Stimulated activated CD4-positive, alpha-beta T cell treated with anti-CD3 and anti-CD28 coated beads, Interleukin-2, amount 100 ng/mL, for 4 hours (primary cell): ENCODE results near the gene ARHGAP23.
"Not testable (repeated sequence)": the region's sequence is repeated elsewhere in the genome, so short reads cannot be mapped to it uniquely, and the experiment has no call there.

Source experiments
- DNase-seq: peaks from one replicate; pipeline ENCODE4 v3.0.0-alpha.2; 2020; ENCODE audit warnings: low read depth

Gene ARHGAP23

GRCh38 chr17:38512473-38513058 is 84.3 kb downstream of the ARHGAP23 start:
- no peak for DNase-seq

DNA sequence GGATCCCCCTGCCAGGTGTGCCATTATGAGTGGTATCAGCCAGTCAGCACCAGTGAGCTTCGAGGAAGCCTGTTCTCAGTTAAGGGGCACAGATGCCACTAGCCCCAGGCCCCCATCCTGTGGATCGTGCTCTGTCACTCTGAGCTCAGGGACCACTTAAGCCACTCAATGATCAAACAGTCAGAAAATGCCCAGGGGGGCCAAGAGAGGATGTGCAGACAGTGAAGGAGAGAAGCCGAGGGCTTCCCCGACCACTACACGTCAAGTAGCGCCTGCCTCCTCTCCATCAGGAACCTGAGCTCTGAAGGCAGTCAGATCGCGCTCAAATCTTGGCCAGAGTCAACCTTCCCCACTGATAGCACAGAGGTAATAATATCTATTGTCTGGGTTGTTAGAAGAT is 98.3 kb downstream of the ARHGAP23 start:
- DNase-seq: not testable (repeated sequence)

GRCh38 chr17:38528141-38528540 is 99.9 kb downstream of the ARHGAP23 start:
- not testable (repeated sequence) for DNase-seq

DNA sequence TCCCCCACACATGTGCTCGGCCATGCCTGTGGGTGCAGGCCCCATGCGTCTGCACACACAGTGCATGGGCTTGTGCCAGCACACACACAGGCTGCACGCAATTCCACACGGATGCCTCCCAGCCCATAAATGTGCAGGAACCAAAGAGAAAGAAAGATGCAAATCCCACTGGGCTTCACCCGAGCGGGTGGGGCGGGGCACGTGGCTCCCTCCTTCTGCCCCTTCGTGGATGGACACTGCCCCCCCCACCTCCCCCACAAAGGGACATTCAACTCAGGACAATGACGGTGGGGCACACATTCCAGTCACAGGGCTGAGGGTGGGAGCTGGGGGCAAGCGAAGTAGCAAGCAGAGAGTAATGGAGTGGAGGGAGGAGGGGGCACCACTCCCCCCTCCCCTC is 102.6 kb downstream of the ARHGAP23 start:
- DNase-seq: not testable (repeated sequence)

- not testable (repeated sequence) for DNase-seq
Measured at GRCh38 chr17:38531761-38532160, 103.5 kb downstream of the ARHGAP23 start.

DNA sequence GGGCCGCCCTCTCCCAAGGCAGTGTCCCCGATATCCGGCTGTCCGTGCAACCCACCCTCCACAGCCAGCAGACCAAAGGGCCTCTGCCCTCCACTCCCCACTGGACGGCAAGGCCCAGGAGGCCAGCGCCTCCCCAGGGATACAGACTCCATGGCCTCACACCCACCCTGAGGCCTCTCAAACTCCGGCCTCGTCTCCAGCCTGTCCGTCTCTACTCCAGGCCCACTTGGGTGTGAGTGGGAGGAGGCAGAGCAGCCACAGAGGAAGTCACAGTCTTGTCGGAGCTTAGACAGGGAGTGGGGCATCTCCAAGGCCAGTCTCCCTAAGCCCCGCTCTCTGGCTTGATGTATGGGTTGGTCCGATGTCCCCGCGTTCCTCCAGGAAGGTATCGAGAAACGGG is 104.2 kb downstream of the ARHGAP23 start:
- no peak for DNase-seq

DNA sequence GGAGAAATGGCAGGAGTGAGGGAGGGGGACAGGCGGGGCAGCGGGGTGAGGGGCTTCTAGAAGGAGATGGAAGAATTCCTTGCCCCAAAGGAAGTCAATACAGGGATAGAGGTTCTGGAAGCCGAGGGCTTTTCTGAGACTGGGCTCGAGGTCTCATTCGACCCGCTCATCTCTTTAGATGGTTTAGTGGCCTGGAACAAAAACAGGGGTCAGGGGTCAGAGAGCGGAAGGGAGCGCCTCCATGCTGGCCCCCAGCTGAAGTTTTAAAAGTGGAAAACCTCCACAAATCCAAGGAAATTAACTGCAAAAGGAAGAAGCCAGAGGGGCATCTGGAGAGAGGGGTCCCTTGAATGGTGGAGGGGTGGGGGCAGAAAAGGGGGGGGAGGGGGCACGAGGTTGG is 105.0 kb downstream of the ARHGAP23 start:
- DNase-seq: no peak

DNA sequence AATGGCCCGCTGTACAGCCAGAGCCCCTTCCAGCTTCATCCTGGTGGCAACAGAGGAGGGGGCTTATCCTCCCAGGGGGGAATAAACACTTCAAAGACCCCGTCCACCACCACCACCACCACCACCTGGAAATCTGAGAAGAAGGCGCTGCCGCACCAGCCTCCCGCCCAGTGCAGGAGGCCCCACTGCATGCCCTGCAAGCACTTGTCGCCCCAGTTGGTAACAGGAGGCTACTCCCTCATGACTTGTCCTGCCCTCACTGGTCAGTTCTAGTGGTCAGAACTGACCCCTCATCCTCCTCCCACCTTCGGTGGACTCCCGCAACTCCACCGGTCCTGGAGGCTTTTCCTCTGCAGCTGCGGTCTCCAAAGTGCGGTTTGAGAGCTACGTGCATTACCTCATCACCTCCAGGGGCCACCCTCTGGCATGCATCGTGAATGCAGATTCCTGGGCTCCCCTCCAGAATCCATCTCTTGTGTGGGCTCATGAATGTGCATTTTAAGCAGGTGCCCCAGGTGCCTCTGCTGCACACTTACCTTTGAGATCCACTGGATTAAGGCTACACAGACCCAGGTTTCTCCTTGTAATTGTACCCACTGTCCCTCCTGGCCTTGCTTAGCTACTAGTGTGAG is 105.7 kb downstream of the ARHGAP23 start:
- DNase-seq: no peak

- no peak for DNase-seq
Measured at GRCh38 chr17:38534498-38534885, 106.2 kb downstream of the ARHGAP23 start.

DNA sequence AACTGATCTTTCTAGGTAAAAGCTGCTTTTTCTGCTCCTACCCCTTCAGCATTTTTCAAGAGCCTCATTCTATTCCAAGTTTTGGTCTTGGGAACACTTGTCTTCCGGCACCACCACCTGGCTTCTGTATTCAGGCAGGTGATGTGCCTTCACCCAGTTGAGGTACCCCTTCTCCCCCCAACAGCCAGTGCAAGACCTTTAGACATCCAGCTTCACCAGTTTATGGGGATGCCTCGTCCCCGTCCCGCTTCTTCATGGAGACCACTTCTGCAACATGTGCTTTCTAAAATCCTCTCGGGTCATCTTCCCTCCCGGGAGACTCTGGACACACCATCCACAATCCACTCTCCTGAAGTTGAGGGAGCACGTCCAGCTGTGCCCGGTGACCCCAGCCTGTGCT is 107.6 kb downstream of the ARHGAP23 start:
- DNase-seq: no peak

DNA sequence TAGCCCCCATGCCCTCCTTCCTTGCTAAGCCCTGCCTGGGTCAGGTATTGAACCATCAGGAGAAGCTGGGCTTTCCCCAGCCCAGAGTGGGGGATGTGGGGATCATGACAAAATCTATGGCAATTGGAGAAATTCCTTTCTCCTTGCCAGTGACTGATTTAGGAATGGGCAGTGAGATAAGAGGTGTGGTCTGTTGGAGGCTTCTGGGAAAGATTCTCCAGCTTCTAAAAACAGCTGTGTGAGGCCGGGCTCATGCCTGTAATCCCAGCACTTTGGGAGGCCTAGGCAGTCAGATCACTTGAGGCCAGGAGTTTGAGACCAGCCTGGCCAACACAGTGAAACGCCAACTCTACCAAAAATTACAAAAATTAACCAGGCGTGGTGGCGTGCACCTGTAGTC is 108.4 kb downstream of the ARHGAP23 start:
- no peak for DNase-seq

- no peak for DNase-seq
Measured at GRCh38 chr17:38538906-38539305, 110.6 kb downstream of the ARHGAP23 start.

- DNase-seq: no peak
Measured at GRCh38 chr17:38539386-38539785, 111.1 kb downstream of the ARHGAP23 start.

DNA sequence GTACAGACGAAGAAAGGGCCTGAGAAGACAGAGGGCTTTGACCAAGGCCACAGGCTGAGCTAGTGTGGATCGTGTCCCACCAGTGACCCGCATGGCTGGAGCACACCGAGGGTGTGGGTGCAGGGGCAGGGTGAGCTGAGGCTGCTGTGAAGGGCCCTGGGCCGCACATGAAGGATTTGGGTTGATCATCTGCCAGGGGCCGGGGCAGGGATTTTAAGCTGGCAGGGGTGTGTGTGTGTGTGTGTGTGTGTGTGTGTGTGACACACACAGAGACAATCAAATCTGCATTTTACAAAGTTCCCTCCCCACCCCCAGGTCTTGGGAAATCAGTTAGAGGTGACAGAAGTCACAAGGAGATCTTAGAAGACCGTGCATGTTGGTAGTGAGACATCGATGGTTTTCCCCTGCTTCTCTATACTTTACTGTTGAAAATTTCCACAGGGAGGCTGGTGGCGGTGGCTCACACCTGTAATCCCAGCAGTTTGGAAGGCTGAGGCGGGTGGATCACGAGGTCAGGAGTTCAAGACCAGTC is 112.3 kb downstream of the ARHGAP23 start:
- no peak for DNase-seq

GRCh38 chr17:38541281-38541680 is 113.0 kb downstream of the ARHGAP23 start:
- DNase-seq: no peak

- DNase-seq: no peak
Measured at GRCh38 chr17:38542286-38542685, 114.0 kb downstream of the ARHGAP23 start.

DNA sequence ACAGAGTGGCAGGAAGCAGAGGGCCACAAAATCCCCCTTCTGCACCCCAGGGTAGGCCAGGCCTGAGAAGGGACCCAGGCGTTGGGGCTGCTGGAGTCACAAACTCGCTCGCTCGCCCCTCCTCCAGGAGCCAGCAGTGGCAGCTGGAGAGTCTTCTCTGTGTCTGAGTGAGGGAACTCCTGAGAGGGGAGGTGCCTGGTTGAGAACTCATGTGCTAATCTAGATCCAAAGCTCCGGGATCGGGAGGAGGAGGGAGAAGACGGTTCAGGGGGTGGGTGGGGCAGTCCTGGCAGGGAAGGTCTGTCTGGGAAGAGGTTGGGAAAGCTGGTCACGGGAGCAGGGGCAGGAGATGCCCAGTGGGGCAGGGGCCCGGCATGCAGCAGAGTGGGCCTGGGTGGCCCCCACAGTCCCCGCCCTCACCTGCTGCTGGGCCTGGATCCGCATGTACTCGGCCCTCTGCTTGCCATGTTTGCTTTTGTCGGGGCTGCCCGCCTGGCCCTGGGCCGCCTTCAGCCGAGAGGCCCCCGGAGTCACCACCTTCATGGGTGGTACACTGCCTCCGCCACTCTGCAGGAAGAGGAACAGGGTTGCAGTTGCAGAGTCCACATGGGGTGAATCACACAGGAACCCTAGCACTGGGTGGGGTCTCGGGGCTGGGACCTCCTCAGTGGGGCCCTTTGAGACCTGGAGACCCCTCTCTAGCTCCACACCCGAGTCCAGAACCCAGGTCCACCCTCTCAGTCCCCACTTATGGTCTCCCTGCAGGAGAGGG is 115.3 kb downstream of the ARHGAP23 start:
- no peak for DNase-seq

GRCh38 chr17:38544175-38544838 is 116.0 kb downstream of the ARHGAP23 start:
- no peak for DNase-seq

DNA sequence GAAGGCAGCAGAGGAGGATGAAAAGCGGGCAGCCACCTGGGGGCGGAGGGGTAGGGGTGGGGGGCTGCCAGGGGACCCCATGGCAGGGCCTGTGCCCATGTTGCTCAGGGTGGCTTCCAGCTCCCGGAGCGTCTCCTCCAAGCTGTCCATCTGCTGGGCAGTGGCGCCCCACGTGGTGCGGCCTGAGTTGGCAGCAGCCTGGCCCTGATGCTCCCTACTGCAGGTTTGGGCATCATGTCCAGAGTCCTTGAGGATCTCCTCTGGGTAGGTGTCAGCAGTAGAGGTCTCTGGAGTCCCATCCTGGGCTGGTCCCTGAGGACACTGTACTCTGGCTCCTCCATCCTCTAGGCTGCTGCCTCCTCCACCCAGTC is 116.6 kb downstream of the ARHGAP23 start:
- DNase-seq: no peak

DNA sequence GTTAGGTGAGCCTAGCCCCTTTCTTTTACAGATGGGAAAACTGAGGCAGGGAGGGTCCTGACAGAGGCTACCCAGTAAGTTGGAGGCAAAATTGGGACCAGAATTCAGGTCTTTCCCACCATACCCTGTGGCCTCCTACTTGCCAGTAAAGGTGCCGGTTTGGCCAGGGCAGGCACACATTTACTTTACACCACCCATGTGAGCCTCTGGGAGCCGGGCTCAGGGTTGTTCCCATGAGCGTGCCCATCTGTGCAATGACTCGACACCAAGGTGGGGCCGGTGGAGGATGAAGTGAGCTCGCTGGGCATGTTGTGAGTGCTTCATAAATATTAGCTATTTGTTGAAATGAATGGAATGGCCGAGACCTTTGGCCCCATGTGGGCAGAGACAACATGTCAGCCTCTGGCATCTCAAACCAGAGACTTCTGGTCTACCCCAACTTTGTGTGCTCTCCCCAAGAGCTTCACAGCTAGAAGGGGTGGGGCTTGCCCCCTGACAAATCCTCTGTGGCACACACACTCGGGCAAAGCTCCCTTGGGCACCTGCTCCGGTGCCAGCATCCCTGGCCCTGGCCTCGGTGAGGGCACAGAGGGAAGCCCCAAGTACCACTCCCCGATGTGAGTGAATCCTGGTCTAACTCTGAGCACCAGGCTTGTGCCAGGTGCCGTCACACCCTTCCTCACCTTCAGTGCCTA is 117.4 kb downstream of the ARHGAP23 start:
- no peak for DNase-seq

- DNase-seq: no peak
Measured at GRCh38 chr17:38546396-38546795, 118.1 kb downstream of the ARHGAP23 start.

DNA sequence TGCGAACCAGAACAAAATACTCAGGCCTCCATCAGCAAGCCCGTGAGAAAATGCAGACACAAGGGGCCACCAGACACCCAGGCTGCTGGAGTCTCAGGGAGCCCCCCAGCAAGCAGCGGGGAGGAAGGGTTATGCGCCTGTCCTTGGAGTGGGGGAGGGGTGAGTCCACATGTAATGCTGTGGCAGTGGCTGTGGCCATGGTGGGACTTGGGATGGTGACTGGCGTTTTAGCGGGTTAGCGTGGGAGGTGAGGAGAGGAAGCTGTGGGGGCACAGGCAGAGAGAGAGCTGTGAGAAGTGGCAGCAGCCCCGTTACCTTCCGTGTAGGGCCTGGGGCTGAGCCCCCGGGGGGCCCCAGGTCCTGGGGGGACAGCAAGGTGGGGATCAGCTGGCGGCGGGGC is 119.2 kb downstream of the ARHGAP23 start:
- DNase-seq: no peak
